GDM1 (cell line): ENCODE results near the gene UBASH3B.

Experiments
- DNase-seq: peaks from one replicate; lab custom pipeline; 2025; lab: John Stamatoyannopoulos, UW

Gene UBASH3B

GRCh38 chr11:122731500-122731913 is 76.0 kb downstream of the UBASH3B start:
- DNase-seq, result no peak

- DNase-seq, result no peak
These were observed 77.1 kb downstream of the UBASH3B start for GRCh38 chr11:122732342-122733315.

GRCh38 chr11:122733318-122733717 is 77.8 kb downstream of the UBASH3B start:
- no peak for DNase-seq

- no peak for DNase-seq
These were observed 79.5 kb downstream of the UBASH3B start for GRCh38 chr11:122734848-122735496.

GRCh38 chr11:122737951-122738693 is 82.6 kb downstream of the UBASH3B start:
- DNase-seq, result no peak

GRCh38 chr11:122741613-122742300 is 86.2 kb downstream of the UBASH3B start:
- no peak for DNase-seq

GRCh38 chr11:122742301-122743018 is 86.9 kb downstream of the UBASH3B start:
- no peak for DNase-seq

GRCh38 chr11:122743097-122743741 is 87.7 kb downstream of the UBASH3B start:
- no peak for DNase-seq

GRCh38 chr11:122743949-122744348 is 88.4 kb downstream of the UBASH3B start:
- peak; percentile 88 for DNase-seq

- DNase-seq, result no peak
These were observed 88.8 kb downstream of the UBASH3B start for GRCh38 chr11:122744357-122744756.

GRCh38 chr11:122745111-122745510 is 89.6 kb downstream of the UBASH3B start:
- DNase-seq, result no peak

- DNase-seq, result no peak
These were observed 90.5 kb downstream of the UBASH3B start for GRCh38 chr11:122746050-122746478.

- DNase-seq, result no peak
These were observed 91.2 kb downstream of the UBASH3B start for GRCh38 chr11:122746611-122747244.

GRCh38 chr11:122747351-122747781 is 91.8 kb downstream of the UBASH3B start:
- DNase-seq, result no peak

GRCh38 chr11:122749005-122749687 is 93.6 kb downstream of the UBASH3B start:
- DNase-seq, result peak; percentile 82

GRCh38 chr11:122750049-122750448 is 94.5 kb downstream of the UBASH3B start:
- DNase-seq, result no peak

- no peak for DNase-seq
These were observed 96.0 kb downstream of the UBASH3B start for GRCh38 chr11:122751292-122752070.

GRCh38 chr11:122754028-122754427 is 98.5 kb downstream of the UBASH3B start:
- no peak for DNase-seq
